ENCODE results near the gene TFAP2A.

DNA sequence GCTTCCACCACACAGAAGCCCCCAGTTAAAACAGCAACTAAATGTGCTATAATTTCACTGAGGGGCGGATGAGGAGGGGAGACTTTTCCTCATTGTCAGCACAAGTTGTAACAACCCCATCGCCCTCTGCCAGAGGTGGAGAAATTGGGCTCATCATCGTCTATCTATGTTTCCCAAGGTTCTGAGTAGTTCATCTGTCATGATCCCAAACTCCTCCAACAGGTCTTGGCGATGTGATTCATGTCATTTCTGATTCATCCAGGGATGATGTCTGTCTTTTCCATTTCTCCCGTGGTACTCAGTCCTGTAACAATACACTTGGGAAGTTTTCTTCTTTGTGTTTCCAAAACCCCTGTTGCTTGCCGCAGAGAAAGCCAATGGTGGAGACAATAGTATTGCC lies 51.0 kb downstream of the TFAP2A start:
- TF ChIP-seq, protein P1, sequence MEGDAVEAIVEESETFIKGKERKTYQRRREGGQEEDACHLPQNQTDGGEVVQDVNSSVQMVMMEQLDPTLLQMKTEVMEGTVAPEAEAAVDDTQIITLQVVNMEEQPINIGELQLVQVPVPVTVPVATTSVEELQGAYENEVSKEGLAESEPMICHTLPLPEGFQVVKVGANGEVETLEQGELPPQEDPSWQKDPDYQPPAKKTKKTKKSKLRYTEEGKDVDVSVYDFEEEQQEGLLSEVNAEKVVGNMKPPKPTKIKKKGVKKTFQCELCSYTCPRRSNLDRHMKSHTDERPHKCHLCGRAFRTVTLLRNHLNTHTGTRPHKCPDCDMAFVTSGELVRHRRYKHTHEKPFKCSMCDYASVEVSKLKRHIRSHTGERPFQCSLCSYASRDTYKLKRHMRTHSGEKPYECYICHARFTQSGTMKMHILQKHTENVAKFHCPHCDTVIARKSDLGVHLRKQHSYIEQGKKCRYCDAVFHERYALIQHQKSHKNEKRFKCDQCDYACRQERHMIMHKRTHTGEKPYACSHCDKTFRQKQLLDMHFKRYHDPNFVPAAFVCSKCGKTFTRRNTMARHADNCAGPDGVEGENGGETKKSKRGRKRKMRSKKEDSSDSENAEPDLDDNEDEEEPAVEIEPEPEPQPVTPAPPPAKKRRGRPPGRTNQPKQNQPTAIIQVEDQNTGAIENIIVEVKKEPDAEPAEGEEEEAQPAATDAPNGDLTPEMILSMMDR (conservative IDR thresholded peaks at IDR 0.05 in 1 of 2, IDR thresholded peaks at IDR 0.05 in 1 of 2; ENCODE audit: low read depth in 1 of 2, low read length in 2 of 2), result no peak
- TF ChIP-seq EZH2 (IDR thresholded peaks at IDR 0.05; ENCODE audit: low read length, missing control alignments), result no peak

Data from fibroblast of lung (primary cell).